RPMI7951 (cell line): ENCODE measurements around the gene FREM1. TPM values are rescaled to one million over a fixed set of nuclear protein-coding genes. Genes with fewer than 3 reads are reported as not detected.
"Not testable (repeated sequence)": the region's sequence is repeated elsewhere in the genome, so short reads cannot be mapped to it uniquely, and the experiment has no call there.

Source experiments
- DNase-seq: peaks from one replicate; pipeline ENCODE4 v3.0.0-alpha.2; 2012; ENCODE audit warnings: low read depth
- total RNA-seq: library from RNA; depleted of rRNA; stranded (reverse); fragments of >200 nt; shearing (Covaris generic); gene quantifications from 2 replicates; pipeline ENCODE4 v1.2.3, GENCODE V29; 2014; rRNA removed

FREM1 gene, protein sequence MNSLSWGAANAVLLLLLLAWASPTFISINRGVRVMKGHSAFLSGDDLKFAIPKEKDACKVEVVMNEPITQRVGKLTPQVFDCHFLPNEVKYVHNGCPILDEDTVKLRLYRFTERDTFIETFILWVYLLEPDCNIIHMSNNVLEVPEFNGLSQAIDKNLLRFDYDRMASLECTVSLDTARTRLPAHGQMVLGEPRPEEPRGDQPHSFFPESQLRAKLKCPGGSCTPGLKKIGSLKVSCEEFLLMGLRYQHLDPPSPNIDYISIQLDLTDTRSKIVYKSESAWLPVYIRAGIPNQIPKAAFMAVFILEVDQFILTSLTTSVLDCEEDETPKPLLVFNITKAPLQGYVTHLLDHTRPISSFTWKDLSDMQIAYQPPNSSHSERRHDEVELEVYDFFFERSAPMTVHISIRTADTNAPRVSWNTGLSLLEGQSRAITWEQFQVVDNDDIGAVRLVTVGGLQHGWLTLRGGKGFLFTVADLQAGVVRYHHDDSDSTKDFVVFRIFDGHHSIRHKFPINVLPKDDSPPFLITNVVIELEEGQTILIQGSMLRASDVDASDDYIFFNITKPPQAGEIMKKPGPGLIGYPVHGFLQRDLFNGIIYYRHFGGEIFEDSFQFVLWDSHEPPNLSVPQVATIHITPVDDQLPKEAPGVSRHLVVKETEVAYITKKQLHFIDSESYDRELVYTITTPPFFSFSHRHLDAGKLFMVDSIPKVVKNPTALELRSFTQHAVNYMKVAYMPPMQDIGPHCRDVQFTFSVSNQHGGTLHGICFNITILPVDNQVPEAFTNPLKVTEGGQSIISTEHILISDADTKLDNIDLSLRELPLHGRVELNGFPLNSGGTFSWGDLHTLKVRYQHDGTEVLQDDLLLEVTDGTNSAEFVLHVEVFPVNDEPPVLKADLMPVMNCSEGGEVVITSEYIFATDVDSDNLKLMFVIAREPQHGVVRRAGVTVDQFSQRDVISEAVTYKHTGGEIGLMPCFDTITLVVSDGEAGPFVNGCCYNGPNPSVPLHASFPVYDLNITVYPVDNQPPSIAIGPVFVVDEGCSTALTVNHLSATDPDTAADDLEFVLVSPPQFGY (N-terminal part only)
- total RNA-seq: 0.60 and 0.88 TPM in 2 replicates

- DNase-seq: peak; percentile 4
These were observed at the start of gene FREM1 for GRCh38 chr9:14909961-14910805. Gene FREM1, minus strand, starts transcription at chr9:14910428. Its CDS starts 41,451 bp downstream, at chr9:14868977.

DNA sequence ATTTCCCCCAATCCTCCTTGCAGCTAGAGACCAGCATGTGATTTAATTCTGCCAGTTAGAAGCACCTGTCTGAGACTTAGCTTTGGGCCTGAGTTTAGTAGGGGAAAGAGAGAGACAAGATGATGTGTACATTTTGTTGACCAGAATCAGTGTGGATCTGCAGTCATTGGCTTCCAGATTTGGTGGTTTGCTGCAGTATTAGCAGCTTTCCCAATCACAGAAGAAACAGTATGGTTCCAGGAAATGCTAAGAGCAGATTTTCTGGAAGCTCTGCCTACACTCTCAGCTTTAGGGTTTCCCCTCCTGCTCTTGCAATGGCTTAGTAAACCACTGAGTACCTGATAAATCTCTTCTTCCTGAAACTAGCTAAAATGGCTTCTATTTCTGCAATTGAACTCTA lies 48.8 kb upstream of the FREM1 start:
- no peak for DNase-seq

- DNase-seq: no peak
These were observed 46.9 kb upstream of the FREM1 start for GRCh38 chr9:14957109-14957508.

- DNase-seq: no peak
These were observed 46.0 kb upstream of the FREM1 start for GRCh38 chr9:14956208-14956607.

DNA sequence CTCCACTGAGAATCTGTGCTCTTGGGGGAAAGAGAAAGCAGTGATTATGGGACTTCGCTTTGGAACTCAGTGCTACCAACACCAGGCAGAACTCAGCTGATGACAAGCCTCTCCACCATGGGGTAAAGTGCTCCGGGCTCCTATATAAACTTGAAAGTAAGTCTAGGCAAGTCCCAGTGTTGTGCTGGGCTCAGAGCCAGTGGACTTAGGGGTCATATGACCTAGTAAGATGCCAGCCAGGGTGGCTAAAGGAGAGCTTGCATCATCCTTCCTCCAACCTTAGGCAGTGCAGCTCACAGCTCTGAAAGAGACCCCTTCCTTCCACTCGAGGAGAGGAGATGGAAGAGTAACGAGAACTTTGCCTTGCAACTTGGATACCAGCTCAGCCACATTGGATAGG lies 35.1 kb upstream of the FREM1 start:
- peak; percentile 4 for DNase-seq

GRCh38 chr9:14941501-14942405 lies 31.5 kb upstream of the FREM1 start:
- no peak for DNase-seq

- DNase-seq: peak; percentile 31
These were observed 29.1 kb upstream of the FREM1 start for GRCh38 chr9:14939378-14939777.

DNA sequence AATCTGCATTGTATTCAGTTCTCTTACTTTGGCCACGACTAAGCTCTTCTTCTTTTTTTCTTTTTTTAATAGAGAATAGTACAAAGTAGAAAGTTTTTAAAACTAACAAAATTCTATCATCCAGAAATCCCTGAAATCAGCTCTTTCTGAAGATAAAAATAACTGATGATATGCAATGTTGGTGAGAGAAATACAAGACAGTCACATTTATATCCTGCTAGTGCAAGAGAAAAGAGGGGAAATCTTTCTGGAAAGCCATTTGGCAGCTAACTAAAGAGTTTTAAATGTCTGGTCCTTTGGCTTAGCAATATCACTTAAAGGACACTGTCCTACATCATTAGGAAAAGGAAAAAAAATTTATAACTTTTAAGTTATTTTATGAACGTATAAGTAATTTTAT lies 27.0 kb upstream of the FREM1 start:
- DNase-seq: no peak

- no peak for DNase-seq
These were observed 26.3 kb upstream of the FREM1 start for GRCh38 chr9:14936491-14936890.

DNA sequence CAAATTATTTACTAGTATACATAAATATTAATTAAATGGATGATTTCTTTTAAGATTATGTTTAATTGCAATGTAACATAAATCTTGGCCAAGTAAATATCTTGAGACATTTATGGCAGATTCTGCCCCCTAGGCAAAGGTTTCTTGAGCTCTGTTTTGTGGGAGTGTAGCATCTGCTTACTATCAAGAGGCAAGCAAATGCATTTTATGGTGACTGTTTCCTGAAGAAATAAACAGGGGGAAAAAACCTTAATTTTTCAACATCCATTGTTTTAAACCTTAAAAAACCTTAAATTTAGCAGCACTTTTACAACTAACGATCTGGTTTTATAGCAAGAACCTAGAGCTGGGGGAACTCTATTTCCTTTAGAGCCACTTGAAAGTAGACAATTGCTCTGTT lies 25.7 kb upstream of the FREM1 start:
- no peak for DNase-seq

DNA sequence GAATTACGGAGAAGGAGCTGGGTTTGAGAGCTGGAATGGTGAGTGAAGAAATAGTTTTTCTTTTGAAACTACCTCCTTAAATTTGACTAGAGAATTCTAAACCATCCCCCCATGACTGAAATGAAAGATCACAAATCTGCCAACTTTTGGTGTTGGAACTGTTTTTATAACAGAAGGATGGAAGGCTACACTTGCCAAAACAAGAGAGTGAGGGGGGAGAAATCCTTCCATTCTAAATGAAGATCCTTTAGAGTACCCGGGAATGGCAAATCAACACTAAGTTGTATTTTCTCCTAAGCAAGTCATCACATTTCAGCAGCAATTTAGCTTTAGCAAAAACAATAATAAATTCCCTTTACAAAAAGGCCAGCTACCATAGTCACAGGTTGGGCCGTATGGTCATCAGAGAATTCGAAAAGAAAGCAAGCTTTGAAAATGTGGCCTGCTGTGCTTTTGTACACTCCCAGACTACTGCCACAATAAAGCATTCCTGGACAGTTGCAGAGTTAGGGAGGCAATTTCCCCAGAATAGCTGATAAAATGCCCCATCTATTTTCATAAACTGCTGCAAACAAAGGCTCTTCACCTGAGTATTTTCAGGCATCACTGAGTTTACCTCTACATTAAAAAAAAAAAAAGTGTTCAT lies 25.0 kb upstream of the FREM1 start:
- no peak for DNase-seq

GRCh38 chr9:14932641-14933040 lies 22.4 kb upstream of the FREM1 start:
- no peak for DNase-seq

DNA sequence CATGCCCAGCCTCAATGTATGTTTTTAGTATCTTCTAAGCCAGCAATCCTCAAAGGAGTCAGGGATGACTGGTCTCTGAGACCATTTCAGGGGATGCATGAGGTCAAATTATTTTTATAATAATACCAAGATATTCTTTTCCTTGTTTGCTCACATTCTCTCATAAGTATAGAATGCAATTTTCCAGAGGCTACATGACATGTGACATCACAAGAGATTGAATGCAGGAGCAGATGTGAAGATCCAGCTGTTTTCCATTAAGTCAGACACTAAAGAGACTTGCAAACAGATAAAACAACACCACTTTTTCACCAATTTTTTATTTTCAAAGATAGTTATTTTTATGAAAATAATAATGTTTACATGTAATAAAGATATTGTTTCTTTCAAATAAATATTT lies 22.0 kb upstream of the FREM1 start:
- DNase-seq: no peak

DNA sequence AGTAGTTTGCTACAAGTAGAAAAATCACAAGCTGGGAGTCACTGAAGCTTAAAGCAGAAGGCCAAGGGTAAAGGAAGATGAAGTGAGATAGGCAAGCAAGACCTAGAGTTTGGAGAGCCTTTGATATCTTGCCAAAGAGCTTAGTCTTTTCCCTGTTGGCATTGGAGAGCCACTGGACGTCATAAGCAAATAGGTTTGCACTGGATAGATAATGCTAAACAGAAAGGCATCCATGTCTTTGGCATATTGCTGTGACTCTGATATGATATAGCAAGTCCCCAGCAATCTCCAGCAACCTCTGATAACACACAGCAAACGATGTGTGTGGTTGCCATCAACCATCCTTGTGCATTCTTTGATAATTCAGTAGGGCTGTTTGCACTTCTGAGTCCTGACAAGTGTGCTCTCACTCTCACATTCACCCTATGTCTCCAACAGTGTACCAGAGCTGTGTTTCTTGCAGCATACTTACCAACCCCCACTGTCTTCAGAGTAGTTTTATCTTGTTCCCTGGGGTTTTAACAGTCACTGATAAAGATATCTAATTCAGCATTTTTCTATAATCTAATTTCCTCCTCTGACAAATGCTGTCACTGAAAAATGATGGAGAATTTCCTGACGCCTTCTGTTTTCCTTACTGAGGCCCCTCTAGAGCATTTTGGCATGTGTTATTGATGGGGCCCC lies 16.9 kb upstream of the FREM1 start:
- no peak for DNase-seq

GRCh38 chr9:14924230-14925219 lies 14.3 kb upstream of the FREM1 start:
- DNase-seq: peak; percentile 31

- DNase-seq: no peak
These were observed 13.5 kb upstream of the FREM1 start for GRCh38 chr9:14923701-14924100.

DNA sequence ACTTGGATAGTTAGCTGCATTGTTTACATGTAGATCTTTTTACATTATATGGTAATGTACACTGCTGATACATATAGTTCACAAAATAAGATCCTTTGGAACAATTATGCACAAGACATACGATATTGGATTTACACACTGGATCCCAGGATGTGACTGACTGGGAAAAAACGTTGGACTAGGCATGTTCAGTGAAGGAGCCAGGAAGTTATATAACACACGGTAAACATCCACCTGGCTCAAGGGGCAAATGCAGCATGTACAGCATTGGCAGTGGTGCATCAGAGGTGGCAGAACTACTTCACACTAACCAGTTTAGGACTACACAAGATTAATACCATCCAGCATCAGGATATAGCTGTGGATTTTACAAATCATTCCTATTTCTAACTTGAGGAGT lies 10.6 kb upstream of the FREM1 start:
- DNase-seq: not testable (repeated sequence)

DNA sequence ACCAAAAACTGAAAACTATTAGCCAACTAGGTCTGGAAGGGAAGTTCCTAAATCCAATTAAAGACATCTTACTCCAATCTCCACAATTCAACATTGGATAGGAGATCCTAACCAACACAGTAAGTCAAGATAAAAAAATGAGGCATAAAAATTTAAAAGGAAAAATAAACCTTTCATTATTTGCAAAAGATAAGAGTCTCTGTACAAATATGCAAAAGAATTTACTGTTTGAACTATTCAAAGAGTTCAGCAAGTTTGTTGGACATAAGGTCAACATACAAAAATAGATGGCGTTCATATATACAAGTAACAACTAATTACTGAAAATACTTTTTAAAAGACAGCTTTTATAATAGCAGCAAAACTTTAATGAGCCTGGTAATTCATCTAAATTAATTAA lies 3.1 kb upstream of the FREM1 start:
- DNase-seq: no peak
